ENCODE measurements around the gene FLYWCH1.

DNA sequence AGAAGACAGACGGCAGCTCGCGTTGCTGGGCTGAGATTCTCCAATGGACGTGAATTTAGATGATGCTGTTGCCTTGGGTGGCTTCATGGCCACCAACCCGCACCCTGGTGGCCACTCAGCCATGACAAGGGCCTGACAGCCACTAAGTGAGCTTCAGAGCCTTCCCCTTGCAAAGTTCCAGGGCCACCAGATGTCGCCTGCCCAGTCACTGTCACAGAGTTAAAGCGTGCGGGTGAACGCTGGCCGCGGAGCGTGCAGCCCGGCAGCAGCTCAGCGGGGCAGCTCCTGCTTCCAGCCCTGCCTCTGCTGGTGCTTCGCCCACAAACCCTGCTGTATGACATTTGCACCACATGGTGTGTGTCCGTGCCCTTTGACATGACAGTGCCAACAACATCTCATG, 39.0 kb downstream of the FLYWCH1 start:
- TF ChIP-seq, protein P1, sequence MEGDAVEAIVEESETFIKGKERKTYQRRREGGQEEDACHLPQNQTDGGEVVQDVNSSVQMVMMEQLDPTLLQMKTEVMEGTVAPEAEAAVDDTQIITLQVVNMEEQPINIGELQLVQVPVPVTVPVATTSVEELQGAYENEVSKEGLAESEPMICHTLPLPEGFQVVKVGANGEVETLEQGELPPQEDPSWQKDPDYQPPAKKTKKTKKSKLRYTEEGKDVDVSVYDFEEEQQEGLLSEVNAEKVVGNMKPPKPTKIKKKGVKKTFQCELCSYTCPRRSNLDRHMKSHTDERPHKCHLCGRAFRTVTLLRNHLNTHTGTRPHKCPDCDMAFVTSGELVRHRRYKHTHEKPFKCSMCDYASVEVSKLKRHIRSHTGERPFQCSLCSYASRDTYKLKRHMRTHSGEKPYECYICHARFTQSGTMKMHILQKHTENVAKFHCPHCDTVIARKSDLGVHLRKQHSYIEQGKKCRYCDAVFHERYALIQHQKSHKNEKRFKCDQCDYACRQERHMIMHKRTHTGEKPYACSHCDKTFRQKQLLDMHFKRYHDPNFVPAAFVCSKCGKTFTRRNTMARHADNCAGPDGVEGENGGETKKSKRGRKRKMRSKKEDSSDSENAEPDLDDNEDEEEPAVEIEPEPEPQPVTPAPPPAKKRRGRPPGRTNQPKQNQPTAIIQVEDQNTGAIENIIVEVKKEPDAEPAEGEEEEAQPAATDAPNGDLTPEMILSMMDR (conservative IDR thresholded peaks at IDR 0.05 in 1 of 2, IDR thresholded peaks at IDR 0.05 in 1 of 2; ENCODE audit: low read depth in 1 of 2, low read length in 2 of 2), result no peak
- no peak for TF ChIP-seq EZH2 (IDR thresholded peaks at IDR 0.05; ENCODE audit: low read length, missing control alignments)

Data from fibroblast of lung (primary cell).